SK-N-SH (cell line): ENCODE measurements around the gene IFNAR1. TPM values are rescaled to one million over a fixed set of nuclear protein-coding genes. Genes with fewer than 3 reads are reported as not detected.

Experiments used
- CTCF ChIA-PET: fragments of 300-600, 350-600 bp; formaldehyde crosslinking; extraction: SDS; loops from one replicate; lab custom pipeline; 2021; lab: Yijun Ruan, JAX
- POLR2A ChIA-PET: fragments of 350-600 bp; sonication (Branson Sonifier 250); formaldehyde crosslinking; extraction: SDS; loops from one replicate; lab custom pipeline; 2020; ENCODE audit warnings: antibody characterized with exemption, inconsistent platforms; lab: Yijun Ruan, JAX
- DNase-seq: peaks from one replicate; pipeline ENCODE4 v3.0.0; 2012
- H2AFZ ChIP-seq: fragments of 200-600 bp; sonication (generic); 2 replicates; pipeline ENCODE4 v1.8.1; 2016; ENCODE audit warnings: antibody characterized with exemption, mild to moderate bottlenecking, low read depth
- H3F3A ChIP-seq: fragments of 200-600 bp; sonication (generic); replicated peaks from 2 replicates; pipeline ENCODE3; 2016; ENCODE audit warnings: antibody characterized with exemption, mild to moderate bottlenecking; ENCODE audit not compliant: insufficient read depth
- H3K27ac ChIP-seq, 2 experiments: fragments of 200-500 bp in 1 of 2; fragments of 200-600 bp in 1 of 2; sonication (Bioruptor generic) in 1 of 2; sonication (generic), shearing (Covaris generic) in 1 of 2; 2 replicates each; pipeline versions ENCODE4 v1.5.1 to v1.6.1; 2014 to 2016; ENCODE audit warnings: low read depth in 2 of 2, inconsistent platforms in 1 of 2, low read length in 1 of 2, mild to moderate bottlenecking in 1 of 2, mixed read lengths in 1 of 2
- H3K27me3 ChIP-seq: fragments of 200-600 bp; sonication (generic), shearing (Covaris generic); 2 replicates; pipeline ENCODE4 v1.6.1; 2016; ENCODE audit warnings: mixed run types; ENCODE audit not compliant: insufficient read depth
- H3K36me3 ChIP-seq, 2 experiments: fragments of 200-500 bp in 1 of 2; fragments of 200-600 bp in 1 of 2; sonication (Bioruptor generic) in 1 of 2; sonication (generic) in 1 of 2; replicated peaks in 1 of 2; 2 replicates each; pipeline versions ENCODE3 to v1.5.1; 2014 to 2016; ENCODE audit warnings: low read length in 1 of 2, mild to moderate bottlenecking in 1 of 2; ENCODE audit not compliant: insufficient read depth in 2 of 2, control insufficient read depth in 1 of 2
- H3K4me1 ChIP-seq, 2 experiments: fragments of 200-500 bp in 1 of 2; fragments of 200-600 bp in 1 of 2; sonication (Bioruptor generic) in 1 of 2; sonication (generic), shearing (Covaris generic) in 1 of 2; 2 replicates each; pipeline versions ENCODE4 v1.5.1 to v1.6.1; 2014 to 2016; ENCODE audit warnings: low read depth in 1 of 2, low read length in 1 of 2, mixed run types in 1 of 2; ENCODE audit not compliant: insufficient read depth in 2 of 2, control insufficient read depth in 1 of 2
- H3K4me2 ChIP-seq: fragments of 200-600 bp; sonication (generic), shearing (Covaris generic); 2 replicates; pipeline ENCODE4 v1.6.1; 2017; ENCODE audit warnings: mixed run types
- H3K4me3 ChIP-seq, 2 experiments: fragments of 200-500 bp in 1 of 2; fragments of 200-600 bp in 1 of 2; sonication (Bioruptor generic) in 1 of 2; sonication (generic), shearing (Covaris generic) in 1 of 2; 2 replicates each; pipeline versions ENCODE4 v1.5.1 to v1.8.1; 2014 to 2016; ENCODE audit warnings: low read depth in 2 of 2, inconsistent platforms in 1 of 2, low read length in 1 of 2, mild to moderate bottlenecking in 1 of 2, mixed read lengths in 1 of 2, moderate library complexity in 1 of 2
- H3K79me2 ChIP-seq: fragments of 200-600 bp; sonication (generic); 2 replicates; pipeline ENCODE4 v1.8.1; 2017; ENCODE audit warnings: mild to moderate bottlenecking; ENCODE audit not compliant: insufficient read depth
- H3K9ac ChIP-seq: fragments of 200-600 bp; sonication (generic); 2 replicates; pipeline ENCODE4 v1.6.1; 2017; ENCODE audit warnings: mixed run types
- H3K9me2 ChIP-seq: fragments of 200-600 bp; sonication (generic); 2 replicates; pipeline ENCODE4 v1.6.1; 2017; ENCODE audit warnings: mixed run types
- H3K9me3 ChIP-seq: fragments of 200-600 bp; sonication (generic); 2 replicates; pipeline ENCODE4 v1.6.1; 2017; ENCODE audit warnings: mixed run types, mild to moderate bottlenecking, moderate library complexity
- H4K20me1 ChIP-seq: fragments of 200-600 bp; sonication (generic); 2 replicates; pipeline ENCODE4 v1.6.1; 2017; ENCODE audit warnings: mild to moderate bottlenecking, mixed run types; ENCODE audit not compliant: insufficient read depth
- CTCF ChIP-seq: fragments of 200-600 bp; sonication (generic); IDR thresholded peaks from 2 replicates; pipeline ENCODE4 v1.6.1; 2017; ENCODE audit warnings: antibody characterized with exemption, mild to moderate bottlenecking, moderate library complexity
- EZH2phosphoT487 ChIP-seq: fragments of 200-600 bp; sonication (generic); IDR thresholded peaks from 2 replicates; pipeline ENCODE4 v1.6.1; 2017; ENCODE audit warnings: low read depth, mixed run types, mild to moderate bottlenecking, antibody characterized with exemption, moderate library complexity, borderline replicate concordance
- FOXJ3 ChIP-seq: sonication (generic); formaldehyde crosslinking; IDR thresholded peaks from 2 replicates; pipeline ENCODE4 v1.5.1; 2020; ENCODE audit warnings: mild to moderate bottlenecking, missing genetic modification reagents
- MAX ChIP-seq: IDR thresholded peaks from 2 replicates; pipeline ENCODE4 v1.4.0; 2012; ENCODE audit warnings: low read depth
- MEF2A ChIP-seq: IDR thresholded peaks from 2 replicates; pipeline ENCODE4 v1.4.0; 2012; ENCODE audit warnings: low read depth, borderline replicate concordance
- NFIC ChIP-seq: IDR thresholded peaks from 2 replicates; pipeline ENCODE4 v1.4.0; 2012; ENCODE audit warnings: borderline replicate concordance
- NRF1 ChIP-seq: IDR thresholded peaks from 2 replicates; pipeline ENCODE4 v1.6.1; 2012; ENCODE audit warnings: low read depth, mild to moderate bottlenecking, low read length
- POLR2AphosphoS5 ChIP-seq: IDR thresholded peaks from 2 replicates; pipeline ENCODE4 v1.6.1; 2012; ENCODE audit warnings: low read depth, low read length
- RFX5 ChIP-seq: IDR thresholded peaks from 2 replicates; pipeline ENCODE4 v1.6.1; 2012; ENCODE audit warnings: mild to moderate bottlenecking, improper control_type of control experiment, low read length
- SMC3 ChIP-seq: IDR thresholded peaks from 2 replicates; pipeline ENCODE4 v1.6.1; 2012; ENCODE audit warnings: low read depth, low read length, improper control_type of control experiment
- TAF1 ChIP-seq: IDR thresholded peaks from 2 replicates; pipeline ENCODE4 v1.6.1; 2012; ENCODE audit warnings: low read depth, mild to moderate bottlenecking, low read length, moderate library complexity, borderline replicate concordance
- ZBTB33 ChIP-seq: IDR thresholded peaks from 2 replicates; pipeline ENCODE4 v1.4.0; 2012; ENCODE audit warnings: low read depth, borderline replicate concordance
- WGBS: methylation state at CpG from one replicate; pipeline ENCODE4 v1.1.6; 2017; ENCODE audit warnings: low lambda C conversion rate; 5-methylcytosine and 5-hydroxymethylcytosine counted together
- polyA plus RNA-seq, 3 experiments: library from polyadenylated mRNA; depleted of rRNA; stranded (reverse); fragments of >200 nt; gene quantifications; 2 replicates each; pipeline ENCODE4 v1.2.3, GENCODE V29; 2012
- TF ChIP-seq, protein P1 (sequence below): IDR thresholded peaks from 2 replicates; pipeline ENCODE4; 2012

Gene IFNAR1
- polyA plus RNA-seq, 1 of the 3 experiments (the other 2 are of a cell fraction): 12.2 TPM

DNA sequence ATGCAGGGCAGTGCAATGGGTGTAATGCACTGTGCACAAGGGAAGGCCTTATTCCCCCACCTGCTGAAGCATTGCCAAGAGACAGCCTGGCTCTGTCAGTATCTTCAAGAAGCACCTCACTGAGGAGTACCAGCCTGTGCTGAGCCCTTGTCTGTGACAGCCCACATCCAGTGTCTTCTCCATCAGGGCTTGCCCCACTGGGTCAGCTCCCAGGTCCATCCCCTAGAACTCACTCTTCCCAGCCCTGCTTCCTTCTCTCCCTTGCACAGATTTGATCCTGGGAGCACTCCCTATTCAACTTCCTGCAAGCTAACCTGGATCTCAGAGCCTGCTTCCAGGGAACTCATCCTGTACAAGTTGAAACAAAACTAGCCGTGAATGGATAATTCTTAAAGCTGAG is 44.8 kb downstream of the IFNAR1 start (continued):
- TF ChIP-seq, protein P1, sequence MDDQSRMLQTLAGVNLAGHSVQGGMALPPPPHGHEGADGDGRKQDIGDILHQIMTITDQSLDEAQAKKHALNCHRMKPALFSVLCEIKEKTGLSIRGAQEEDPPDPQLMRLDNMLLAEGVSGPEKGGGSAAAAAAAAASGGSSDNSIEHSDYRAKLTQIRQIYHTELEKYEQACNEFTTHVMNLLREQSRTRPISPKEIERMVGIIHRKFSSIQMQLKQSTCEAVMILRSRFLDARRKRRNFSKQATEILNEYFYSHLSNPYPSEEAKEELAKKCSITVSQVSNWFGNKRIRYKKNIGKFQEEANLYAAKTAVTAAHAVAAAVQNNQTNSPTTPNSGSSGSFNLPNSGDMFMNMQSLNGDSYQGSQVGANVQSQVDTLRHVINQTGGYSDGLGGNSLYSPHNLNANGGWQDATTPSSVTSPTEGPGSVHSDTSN: no peak

GRCh38 chr21:33370305-33370704 is 45.5 kb downstream of the IFNAR1 start:
- Histone ChIP-seq H3K9me3 (peaks cover 7% of the 10 kb centered on the region; the same call in 1 of the 2 replicates), H3K27ac (no peak overlapping the region), H3K4me2 (no peak overlapping the region), H2AFZ (no peak overlapping the region), H3K4me3 (no peak overlapping the region), H4K20me1 (no peaks in the 10 kb centered on the region), H3K4me1 (peaks cover 0 to 10% of the 10 kb centered on the region in 2 experiments; a peak in 1 of 4 replicates), H3K9ac (no peak overlapping the region), H3F3A (peaks cover 9% of the 10 kb centered on the region), H3K9me2 (no peaks in the 10 kb centered on the region), H3K36me3 (no peaks in the 10 kb centered on the region), H3K79me2 (no peaks in the 10 kb centered on the region), H3K27me3 (no peaks in the 10 kb centered on the region)
- 100% methylated on average over 1 of the region's 2 CpGs for WGBS
- POLR2A ChIA-PET: no interaction called here
- no peak for DNase-seq
- TF ChIP-seq NRF1: no peak
- TF ChIP-seq MEF2A: no peak
- no peak for TF ChIP-seq RFX5
- TF ChIP-seq FOXJ3 (CRISPR knock-in tag): no peak
- TF ChIP-seq SMC3: no peak
- no peak for TF ChIP-seq CTCF
- no peak for TF ChIP-seq TAF1
- no peak for TF ChIP-seq NFIC
- no peak for TF ChIP-seq EZH2phosphoT487
- CTCF ChIA-PET: interaction anchor here (0.8 to 3.8 kb wide), 3 partner anchors 9 to 173 kb away, joined by 3 to 14 read pairs (median 11); no protein-coding TSS in a partner anchor

- Histone ChIP-seq H3K4me2 (no peak overlapping the region), H3K27ac (no peak overlapping the region), H3K36me3 (no peaks in the 10 kb centered on the region), H3K9me3 (peaks cover 7% of the 10 kb centered on the region; the same call in 1 of the 2 replicates), H3K4me1 (peaks cover 0 to 10% of the 10 kb centered on the region in 2 experiments; a peak in 1 of 4 replicates), H3K9me2 (no peaks in the 10 kb centered on the region), H4K20me1 (no peaks in the 10 kb centered on the region), H3F3A (peaks cover 9% of the 10 kb centered on the region), H3K27me3 (no peaks in the 10 kb centered on the region), H3K9ac (no peak overlapping the region), H2AFZ (no peak overlapping the region), H3K79me2 (no peaks in the 10 kb centered on the region), H3K4me3 (no peak overlapping the region)
- ChIA-PET POLR2A (no interaction called here), CTCF (interaction anchor here (0.9 to 3.8 kb wide), 3 partner anchors 10 to 174 kb away, joined by 4 to 14 read pairs (median 6); no protein-coding TSS in a partner anchor)
- 62% methylated on average over 3 of the region's 3 CpGs for WGBS
- TF ChIP-seq EZH2phosphoT487 (no peak), POLR2AphosphoS5 (no peak), ZBTB33 (no peak), MAX (no peak)
- no peak for DNase-seq
These were observed 46.6 kb downstream of the IFNAR1 start for GRCh38 chr21:33371366-33371765.
